Measurements from ENCODE around the gene CBLIF.
"Not testable (repeated sequence)": the region's sequence is repeated elsewhere in the genome, so short reads cannot be mapped to it uniquely, and the experiment has no call there.

Gene CBLIF
- long read RNA-seq: 0 reads

DNA sequence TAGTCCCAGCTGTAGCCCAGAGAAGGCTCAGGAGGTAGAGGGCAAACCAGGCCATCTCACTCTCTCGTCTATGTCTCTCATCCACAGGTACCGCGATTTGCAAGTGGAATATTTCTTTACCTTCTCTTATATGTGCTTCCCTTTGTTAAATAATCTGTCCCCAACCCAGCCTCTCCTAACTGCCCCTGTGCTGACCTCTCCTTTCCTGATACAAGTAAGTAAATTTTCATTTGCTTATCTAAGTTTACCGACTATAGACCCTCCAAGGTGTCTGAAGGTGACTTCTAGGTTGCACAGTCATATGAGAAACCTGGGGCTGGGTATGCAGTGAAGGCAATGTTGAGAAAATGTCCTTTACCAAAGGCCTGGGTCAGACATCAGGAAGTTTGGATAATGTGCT lies at the start of gene CBLIF:
Gene CBLIF (minus strand): TSS at position 101 of the 400 bp plus-strand sequence. CDS start 46 bp downstream, at position 55.
- Histone ChIP-seq H3K4me3 (replicated peaks; ENCODE audit: insufficient read depth, low read length) (no peak within 1 kb of the TSS), H3K27me3 (ENCODE audit: insufficient read depth, poor library complexity, severe bottlenecking) (no peaks in the 10 kb centered on the region), H3K27ac (replicated peaks) (no peak within 1 kb of the TSS)
- DNase-seq (ENCODE audit: low read depth in 1 of 2, low spot score in 1 of 2): no peak
- TF ChIP-seq, protein P1, sequence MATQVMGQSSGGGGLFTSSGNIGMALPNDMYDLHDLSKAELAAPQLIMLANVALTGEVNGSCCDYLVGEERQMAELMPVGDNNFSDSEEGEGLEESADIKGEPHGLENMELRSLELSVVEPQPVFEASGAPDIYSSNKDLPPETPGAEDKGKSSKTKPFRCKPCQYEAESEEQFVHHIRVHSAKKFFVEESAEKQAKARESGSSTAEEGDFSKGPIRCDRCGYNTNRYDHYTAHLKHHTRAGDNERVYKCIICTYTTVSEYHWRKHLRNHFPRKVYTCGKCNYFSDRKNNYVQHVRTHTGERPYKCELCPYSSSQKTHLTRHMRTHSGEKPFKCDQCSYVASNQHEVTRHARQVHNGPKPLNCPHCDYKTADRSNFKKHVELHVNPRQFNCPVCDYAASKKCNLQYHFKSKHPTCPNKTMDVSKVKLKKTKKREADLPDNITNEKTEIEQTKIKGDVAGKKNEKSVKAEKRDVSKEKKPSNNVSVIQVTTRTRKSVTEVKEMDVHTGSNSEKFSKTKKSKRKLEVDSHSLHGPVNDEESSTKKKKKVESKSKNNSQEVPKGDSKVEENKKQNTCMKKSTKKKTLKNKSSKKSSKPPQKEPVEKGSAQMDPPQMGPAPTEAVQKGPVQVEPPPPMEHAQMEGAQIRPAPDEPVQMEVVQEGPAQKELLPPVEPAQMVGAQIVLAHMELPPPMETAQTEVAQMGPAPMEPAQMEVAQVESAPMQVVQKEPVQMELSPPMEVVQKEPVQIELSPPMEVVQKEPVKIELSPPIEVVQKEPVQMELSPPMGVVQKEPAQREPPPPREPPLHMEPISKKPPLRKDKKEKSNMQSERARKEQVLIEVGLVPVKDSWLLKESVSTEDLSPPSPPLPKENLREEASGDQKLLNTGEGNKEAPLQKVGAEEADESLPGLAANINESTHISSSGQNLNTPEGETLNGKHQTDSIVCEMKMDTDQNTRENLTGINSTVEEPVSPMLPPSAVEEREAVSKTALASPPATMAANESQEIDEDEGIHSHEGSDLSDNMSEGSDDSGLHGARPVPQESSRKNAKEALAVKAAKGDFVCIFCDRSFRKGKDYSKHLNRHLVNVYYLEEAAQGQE (IDR thresholded peaks at IDR 0.05; ENCODE audit: insufficient replicate concordance, low read depth): no peak
- TF ChIP-seq GABPA (IDR thresholded peaks at IDR 0.05; ENCODE audit: low read depth): no peak
- TF ChIP-seq SPI1 (IDR thresholded peaks at IDR 0.05; ENCODE audit: borderline replicate concordance, low read depth): no peak
- TF ChIP-seq POLR2AphosphoS5 (IDR thresholded peaks at IDR 0.05; ENCODE audit: low read depth): no peak
- TF ChIP-seq, protein P2, sequence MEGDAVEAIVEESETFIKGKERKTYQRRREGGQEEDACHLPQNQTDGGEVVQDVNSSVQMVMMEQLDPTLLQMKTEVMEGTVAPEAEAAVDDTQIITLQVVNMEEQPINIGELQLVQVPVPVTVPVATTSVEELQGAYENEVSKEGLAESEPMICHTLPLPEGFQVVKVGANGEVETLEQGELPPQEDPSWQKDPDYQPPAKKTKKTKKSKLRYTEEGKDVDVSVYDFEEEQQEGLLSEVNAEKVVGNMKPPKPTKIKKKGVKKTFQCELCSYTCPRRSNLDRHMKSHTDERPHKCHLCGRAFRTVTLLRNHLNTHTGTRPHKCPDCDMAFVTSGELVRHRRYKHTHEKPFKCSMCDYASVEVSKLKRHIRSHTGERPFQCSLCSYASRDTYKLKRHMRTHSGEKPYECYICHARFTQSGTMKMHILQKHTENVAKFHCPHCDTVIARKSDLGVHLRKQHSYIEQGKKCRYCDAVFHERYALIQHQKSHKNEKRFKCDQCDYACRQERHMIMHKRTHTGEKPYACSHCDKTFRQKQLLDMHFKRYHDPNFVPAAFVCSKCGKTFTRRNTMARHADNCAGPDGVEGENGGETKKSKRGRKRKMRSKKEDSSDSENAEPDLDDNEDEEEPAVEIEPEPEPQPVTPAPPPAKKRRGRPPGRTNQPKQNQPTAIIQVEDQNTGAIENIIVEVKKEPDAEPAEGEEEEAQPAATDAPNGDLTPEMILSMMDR (IDR thresholded peaks at IDR 0.05; ENCODE audit: insufficient read depth, low read length): no peak

DNA sequence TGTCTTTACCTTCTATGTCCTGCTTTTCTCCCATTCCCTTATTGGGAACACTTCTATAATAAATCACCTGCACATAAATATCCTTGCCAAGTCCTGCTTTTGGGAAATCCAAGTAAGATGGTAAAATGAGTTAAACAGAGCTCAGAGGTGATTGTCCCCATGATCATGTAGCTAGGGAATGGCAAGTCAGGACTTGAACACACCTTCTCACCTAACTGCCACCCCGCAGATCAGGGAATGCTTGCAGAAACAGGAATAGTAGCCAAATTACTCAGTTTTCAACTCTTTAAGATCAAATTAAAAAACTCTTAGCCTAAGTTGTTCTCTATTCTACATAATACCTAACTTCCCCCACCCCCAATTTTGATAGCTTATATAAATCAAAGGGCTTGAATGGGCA lies 49.3 kb upstream of the CBLIF start:
- Histone ChIP-seq H3K27me3 (ENCODE audit: insufficient read depth, poor library complexity, severe bottlenecking) (no peaks in the 10 kb centered on the region), H3K27ac (replicated peaks) (no peak overlapping the region), H3K4me3 (replicated peaks; ENCODE audit: insufficient read depth, low read length) (no peak overlapping the region)
- TF ChIP-seq GABPA (IDR thresholded peaks at IDR 0.05; ENCODE audit: low read depth): no peak
- TF ChIP-seq, protein P2 (IDR thresholded peaks at IDR 0.05; ENCODE audit: insufficient read depth, low read length): no peak
- TF ChIP-seq, protein P1 (IDR thresholded peaks at IDR 0.05; ENCODE audit: insufficient replicate concordance, low read depth): no peak
- TF ChIP-seq POLR2AphosphoS5 (IDR thresholded peaks at IDR 0.05; ENCODE audit: low read depth): no peak
- no peak for TF ChIP-seq SPI1 (IDR thresholded peaks at IDR 0.05; ENCODE audit: borderline replicate concordance, low read depth)
- DNase-seq (ENCODE audit: low read depth in 1 of 2, low spot score in 1 of 2): no peak

DNA sequence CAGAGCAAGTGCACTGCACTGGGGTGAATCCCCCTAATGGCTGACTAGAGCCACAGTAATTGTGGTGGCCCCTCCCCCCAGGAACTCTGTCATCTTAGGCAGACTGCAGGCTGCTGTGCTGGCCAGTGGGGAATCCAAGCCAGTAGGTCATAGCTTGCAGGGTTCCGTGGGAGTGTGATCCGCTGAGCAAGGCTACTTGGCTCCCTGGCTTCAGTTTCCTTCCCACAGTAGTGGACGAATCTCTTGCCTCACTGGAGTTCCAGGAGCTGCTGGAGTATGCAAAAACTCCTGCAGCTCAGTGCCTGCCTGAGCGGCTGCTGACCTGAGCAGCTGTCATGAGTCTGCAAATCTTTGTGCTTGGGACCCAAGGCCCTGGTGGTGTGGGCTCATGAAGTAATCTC lies 46.5 kb upstream of the CBLIF start:
- TF ChIP-seq GABPA (IDR thresholded peaks at IDR 0.05; ENCODE audit: low read depth): no peak
- TF ChIP-seq, protein P1 (IDR thresholded peaks at IDR 0.05; ENCODE audit: insufficient replicate concordance, low read depth): no peak
- TF ChIP-seq, protein P2 (IDR thresholded peaks at IDR 0.05; ENCODE audit: insufficient read depth, low read length): no peak
- TF ChIP-seq POLR2AphosphoS5 (IDR thresholded peaks at IDR 0.05; ENCODE audit: low read depth): no peak
- no peak for TF ChIP-seq SPI1 (IDR thresholded peaks at IDR 0.05; ENCODE audit: borderline replicate concordance, low read depth)
- Histone ChIP-seq H3K4me3 (replicated peaks; ENCODE audit: insufficient read depth, low read length) (no peak overlapping the region), H3K27ac (replicated peaks) (no peak overlapping the region), H3K27me3 (ENCODE audit: insufficient read depth, poor library complexity, severe bottlenecking) (no peaks in the 10 kb centered on the region)
- DNase-seq (ENCODE audit: low read depth in 1 of 2, low spot score in 1 of 2): no peak

DNA sequence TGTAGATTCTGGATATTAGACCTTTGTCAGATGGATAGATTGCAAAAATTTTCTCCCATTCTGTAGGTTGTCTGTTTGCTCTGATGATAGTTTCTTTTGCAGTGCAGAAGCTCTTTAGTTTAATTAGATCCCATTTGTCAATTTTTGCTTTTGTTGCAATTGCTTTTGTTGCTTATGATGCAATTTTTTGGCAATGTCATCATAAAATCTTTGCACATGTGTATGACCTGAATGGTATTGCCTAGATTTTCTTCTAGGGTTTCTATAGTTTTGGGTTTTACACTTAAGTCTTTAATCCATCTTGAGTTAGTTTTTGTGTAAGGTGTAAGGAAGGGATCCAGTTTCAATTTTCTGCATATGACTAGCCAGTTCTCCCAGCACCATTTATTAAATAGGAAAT lies 41.9 kb upstream of the CBLIF start:
- not testable (repeated sequence) for H3K27me3 ChIP-seq (ENCODE audit: insufficient read depth, poor library complexity, severe bottlenecking); H3K27ac ChIP-seq (replicated peaks); H3K4me3 ChIP-seq (replicated peaks; ENCODE audit: insufficient read depth, low read length); DNase-seq (ENCODE audit: low read depth in 1 of 2, low spot score in 1 of 2)

Measured in HL-60 (cell line).